GM19193 (cell line): ENCODE data around the gene FGF14.

ENCODE experiments used
- POLR2A ChIP-seq: IDR thresholded peaks from 4 replicates; pipeline ENCODE4 v1.6.1; 2011; ENCODE audit not compliant: insufficient read depth, insufficient read length; ENCODE audit errors: extremely low read depth

FGF14 gene

DNA sequence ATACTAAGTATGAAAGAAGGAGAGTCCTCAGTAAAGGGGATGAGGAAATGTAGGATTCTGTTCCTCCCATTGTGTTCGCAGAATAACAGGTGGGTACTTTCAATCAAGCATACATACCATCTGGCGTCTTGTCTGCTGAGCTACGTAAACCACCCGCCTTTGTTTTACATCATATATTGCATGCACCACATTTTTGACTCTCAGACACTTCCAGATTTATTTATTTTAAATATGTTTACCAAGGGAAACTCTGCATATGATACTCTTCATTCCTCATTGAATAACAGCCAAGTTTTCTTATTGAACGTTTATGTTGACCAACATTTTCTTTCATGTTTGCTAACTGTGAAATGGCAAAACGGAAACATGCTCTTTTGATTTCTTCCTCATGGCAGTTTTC, 174.1 kb downstream of the FGF14 start:
- no peak for TF ChIP-seq POLR2A

DNA sequence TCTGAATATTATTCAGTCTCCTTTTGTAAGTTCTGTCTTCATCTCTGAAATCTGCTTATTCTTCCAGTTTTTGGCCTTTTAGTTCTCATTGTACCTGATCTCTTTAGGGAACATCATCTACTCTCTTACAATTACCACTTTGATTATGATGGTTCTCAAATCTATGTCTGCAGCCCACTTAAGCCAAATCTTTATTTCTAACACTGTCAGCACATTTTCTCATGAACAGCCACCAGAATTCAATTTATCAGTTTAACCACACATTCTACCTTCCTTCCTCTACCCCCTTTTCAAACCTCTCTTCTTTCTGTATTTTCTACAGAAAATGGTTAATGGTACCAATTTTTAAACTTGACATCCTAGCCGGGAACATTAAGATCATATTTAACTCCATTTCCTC, 175.3 kb downstream of the FGF14 start:
- TF ChIP-seq POLR2A, result no peak

DNA sequence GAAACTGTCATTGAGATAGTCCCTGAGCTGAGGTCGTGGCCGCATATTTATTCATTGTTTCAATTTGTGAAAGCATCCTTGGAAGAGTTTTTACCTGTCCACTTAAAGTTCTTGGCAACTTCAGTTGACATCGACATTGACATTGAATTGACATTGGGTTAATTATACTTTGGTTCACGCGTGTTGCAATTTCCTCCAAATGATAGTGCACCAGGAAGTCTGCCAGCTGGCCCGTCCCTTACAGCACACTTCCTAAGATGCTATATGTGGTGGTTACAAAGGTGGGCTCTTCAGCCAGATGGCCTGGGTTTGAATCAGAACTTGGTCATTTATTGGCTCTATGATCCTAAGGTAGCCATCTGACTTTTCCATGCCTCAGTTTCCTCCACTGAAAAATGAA, 176.0 kb downstream of the FGF14 start:
- TF ChIP-seq POLR2A, result no peak

DNA sequence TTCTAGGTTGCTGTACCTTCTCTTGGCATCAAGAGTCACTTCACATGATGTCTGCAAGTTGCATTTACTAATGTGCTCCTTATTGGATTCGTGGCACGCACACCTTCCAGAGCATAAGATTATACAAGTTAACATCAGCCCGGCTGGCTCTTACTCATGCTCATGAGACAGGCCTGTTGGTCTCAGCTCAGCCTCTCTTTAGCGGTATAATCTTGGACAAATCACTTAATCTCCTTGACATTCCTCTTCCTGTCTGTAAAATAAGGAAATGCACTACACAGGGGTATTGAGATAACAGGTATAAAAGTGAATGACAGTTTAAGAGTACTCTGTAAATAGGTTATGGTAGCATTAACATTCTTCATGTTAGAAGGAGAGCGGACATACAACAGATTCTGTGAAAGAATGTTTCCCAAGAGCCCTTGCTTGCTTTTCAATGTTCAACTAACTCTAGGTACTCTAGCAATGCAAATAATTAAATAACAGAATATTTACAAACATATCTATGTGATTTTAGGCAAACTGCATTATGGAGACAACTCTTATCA, 181.1 kb downstream of the FGF14 start:
- no peak for TF ChIP-seq POLR2A

DNA sequence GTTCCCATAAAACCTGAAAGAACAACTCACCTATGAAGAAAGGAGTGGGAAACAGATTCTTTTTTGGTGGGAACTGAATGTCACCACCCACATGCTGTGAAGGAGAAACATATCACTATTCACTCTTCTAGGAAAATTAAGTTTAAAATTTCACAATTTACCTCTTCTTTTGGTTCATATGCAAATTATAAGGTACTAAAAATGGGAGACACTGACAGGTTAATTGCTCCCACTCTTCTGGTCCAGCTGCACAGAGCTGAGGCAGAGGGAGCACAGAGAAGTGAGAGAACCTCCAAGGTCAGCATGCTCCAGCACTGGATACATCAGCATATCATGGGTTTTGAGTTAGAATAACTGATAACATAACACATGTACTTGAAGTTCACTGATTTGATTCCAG, 186.9 kb downstream of the FGF14 start:
- no peak for TF ChIP-seq POLR2A

DNA sequence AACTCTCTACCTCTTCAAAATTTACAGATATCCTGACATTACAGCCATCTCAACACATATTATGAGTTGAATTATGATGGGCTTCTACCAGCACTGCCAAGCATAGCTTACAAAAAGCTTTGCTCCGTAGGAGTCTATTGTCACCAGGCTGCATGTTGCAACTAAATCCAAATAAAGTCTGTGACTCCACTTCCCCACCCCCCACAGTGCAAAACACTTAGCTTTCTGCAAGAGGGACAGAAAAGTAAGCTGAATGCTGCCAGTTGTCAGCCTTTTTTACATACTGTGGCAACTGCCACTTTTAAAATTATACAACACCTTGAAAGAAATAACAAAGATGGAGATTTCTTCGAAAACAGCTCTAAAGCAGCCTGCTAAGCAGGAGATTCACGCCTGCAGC, 189.1 kb downstream of the FGF14 start:
- no peak for TF ChIP-seq POLR2A

DNA sequence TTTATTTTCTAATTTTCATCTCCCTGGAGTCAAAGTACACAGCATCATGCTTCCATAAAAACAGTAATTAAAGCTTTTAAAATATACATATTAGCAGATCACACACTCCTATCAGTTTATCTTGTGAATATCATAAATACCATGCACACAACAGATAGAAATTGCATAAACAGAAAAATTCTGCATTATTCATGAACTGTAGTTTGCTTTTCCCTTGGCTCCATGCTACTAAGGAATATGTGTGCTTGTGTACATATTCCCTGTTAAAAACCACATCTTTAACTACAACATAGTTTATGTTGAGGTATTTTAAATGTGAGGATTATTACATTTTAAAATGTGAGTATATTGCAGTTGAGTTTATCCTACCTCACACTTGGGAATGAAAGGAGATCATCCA, 193.5 kb downstream of the FGF14 start:
- no peak for TF ChIP-seq POLR2A

DNA sequence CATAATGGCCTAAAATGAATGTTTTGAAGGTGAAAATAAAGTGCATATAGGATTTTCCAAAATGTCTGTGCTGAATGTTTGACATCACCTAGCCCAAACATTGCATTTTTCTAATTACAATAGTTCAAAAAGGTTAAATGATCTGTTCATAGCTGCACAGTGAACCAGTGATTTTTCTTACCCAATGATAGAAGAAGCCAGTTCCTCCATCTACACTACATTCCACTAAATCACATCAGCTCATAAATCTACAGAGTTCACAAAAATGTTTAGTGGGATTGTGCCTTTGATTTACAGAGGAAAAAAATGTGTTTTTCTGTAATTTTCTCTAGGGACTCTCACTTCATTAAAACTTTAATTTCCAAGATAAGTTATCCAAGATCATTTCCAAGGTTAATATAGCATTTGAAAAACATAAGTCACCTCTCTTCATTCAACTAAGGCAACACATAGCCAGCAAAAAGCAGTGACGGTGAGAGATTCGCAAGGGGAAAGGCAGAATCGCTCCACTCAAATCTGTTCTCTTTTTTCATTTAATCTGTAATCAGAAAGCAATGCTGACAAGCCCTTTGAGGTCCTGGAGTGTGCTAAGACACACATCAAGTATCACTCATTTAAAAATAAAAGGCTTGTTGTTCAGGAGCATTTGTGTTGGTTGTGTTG, 194.0 kb downstream of the FGF14 start:
- no peak for TF ChIP-seq POLR2A

DNA sequence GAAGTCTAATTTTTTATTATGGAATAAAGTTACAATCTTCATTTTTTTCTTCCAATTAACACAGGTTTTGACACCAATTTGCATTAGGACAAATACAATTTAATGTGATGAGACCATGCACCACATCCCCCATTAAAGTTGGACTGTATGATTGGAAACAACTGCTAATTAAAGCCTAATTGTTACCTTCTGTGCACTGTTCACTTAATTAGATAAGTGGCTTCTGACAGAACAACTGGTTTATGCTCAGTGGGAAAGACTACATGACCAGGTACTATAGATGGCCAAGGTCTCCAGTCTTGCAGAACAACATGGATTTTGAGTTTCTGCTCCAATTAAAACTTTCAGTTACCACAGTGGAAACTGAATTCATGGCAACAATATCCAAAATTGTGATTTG, 198.1 kb downstream of the FGF14 start:
- TF ChIP-seq POLR2A, result no peak

DNA sequence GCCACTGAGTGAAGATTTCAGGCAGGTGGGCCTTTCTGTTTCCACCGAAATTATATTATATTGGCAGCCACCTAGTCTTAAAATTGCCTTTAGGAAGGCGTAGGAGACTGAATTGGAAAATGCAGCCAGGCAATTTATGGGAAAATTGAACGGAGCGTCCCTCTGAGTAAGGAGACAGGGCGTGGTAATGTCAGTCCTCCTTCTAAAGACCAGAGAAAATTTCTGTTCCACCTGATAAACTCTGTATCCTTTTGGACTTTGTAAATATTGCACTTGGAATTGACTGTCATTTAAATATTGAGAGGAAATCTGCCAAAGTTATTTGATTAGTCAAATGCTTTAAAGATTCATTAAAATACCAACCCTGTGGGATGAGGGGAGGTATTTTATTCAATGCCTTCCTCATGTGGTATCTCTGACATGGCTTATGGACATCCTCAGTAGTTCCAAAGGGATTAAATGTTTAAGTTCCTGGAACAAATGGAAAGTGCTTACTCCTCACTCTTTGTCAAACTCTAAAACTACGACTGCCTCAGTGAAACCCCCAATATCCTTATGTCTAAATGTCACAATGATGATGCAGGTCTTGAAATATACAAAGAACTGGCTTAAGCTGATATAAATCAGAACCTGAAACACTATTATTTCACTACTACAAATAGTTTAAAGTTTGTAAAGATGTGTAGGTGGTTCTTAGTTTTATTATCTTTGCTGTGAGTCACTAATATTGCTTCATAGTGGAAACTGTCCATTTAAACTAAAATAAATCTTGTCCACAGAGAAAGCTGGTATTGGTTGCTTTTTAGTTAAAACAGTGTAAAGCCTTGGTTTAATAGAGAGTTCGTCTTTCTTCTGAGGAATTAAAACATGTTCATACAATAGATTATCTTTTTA, 203.2 kb downstream of the FGF14 start:
- no peak for TF ChIP-seq POLR2A

DNA sequence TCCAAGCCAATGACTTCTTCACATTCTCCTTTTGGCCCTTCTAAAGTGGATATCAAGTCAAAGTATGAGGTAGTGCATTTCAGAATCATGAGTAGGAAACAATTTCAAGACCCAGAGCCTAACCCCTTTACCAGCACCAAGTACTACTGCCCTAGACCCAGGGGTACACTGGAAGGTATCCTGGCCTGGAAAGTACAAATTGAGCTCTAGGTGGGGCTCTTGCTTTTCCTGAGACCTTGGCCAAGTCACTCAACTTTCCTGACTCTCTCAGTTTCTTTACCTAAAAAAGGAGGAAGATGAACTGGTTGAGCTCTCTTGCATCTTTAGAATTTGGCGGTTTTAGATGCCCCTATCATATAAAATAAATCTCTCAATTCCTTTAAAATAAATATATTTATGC, 204.7 kb downstream of the FGF14 start:
- no peak for TF ChIP-seq POLR2A

DNA sequence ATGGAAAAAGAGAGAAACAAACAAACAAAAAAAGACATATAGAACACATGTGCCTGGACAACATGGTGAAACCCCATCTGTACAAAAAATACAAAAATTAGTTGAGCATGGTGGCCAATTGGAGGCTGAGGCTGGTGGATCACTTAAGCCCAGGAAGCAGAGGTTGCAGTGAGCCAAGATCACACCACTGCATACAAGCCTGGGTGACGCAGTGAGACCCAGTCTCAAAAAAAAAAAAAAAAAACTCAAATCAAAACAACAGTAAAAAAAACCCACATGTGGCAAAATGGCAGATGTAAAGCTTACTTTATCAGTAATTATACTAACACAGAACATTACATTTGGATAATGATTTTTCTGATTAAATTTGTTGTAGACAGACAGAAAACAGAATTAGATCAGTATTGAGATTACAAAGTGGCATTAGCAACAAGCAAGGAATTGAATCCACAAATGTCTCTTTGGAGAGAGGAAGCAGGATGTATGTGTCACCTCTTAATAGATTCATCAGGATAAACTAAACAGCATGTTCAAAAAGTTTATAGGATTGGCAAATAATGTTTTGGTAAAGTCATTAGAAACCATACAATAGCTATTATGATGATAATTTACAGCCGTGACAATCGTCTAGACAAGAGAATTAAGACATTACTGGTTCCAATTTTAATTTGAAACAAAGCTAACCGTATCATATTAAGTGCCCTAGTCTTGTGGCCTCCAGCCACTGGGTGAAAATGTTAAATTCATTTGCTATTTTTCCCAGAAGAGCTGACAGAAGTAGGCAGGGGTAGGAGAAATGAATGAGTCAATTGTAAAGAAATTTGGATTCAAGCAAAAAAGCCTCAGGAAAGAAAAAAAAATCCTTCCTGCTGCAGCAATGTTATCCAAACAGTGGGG, 206.0 kb downstream of the FGF14 start:
- TF ChIP-seq POLR2A, result no peak

DNA sequence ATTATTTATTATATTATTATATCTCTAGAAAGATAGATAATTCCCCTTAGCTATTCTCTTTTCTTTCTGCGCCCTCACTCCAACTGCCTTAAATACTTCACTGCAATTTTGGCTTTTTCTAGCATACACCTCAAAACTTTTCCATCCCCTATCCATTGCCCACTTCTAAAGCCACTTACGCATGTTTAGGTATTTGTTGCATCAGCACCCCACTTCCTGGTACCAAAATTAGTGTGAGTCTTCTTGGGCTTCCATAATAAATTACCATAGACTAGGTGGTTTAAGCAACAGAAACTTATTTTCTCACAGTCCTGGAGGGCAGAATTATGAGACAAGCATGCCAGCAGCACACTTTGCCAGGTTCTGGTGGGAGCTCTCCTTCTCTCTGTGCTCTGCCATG, 209.0 kb downstream of the FGF14 start:
- no peak for TF ChIP-seq POLR2A

DNA sequence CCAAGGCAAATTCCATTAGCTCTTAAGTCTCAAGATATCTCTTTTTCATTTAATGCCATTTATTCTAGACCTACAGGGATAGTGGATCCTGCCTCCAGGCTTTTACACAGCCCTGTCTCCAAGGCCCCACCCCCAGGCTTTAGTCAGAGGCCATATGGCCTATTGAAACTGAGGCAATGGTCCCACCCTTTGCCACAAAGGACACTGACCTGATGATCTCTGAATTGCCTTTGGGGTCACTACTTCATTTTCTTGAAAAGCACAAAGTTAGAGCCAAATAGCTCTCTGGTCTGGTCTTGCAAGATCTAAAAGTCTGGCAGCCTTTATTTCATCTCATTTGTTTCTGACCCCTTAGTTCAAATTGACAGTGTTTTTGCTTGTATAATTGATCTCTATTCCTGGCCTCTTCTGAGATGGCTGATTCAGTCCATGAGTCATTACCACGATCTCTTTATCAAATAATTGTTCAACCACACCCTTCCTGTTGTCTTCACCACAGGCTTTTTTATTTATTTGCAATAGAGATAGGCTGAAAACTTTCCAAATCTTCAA, 209.8 kb downstream of the FGF14 start:
- no peak for TF ChIP-seq POLR2A

DNA sequence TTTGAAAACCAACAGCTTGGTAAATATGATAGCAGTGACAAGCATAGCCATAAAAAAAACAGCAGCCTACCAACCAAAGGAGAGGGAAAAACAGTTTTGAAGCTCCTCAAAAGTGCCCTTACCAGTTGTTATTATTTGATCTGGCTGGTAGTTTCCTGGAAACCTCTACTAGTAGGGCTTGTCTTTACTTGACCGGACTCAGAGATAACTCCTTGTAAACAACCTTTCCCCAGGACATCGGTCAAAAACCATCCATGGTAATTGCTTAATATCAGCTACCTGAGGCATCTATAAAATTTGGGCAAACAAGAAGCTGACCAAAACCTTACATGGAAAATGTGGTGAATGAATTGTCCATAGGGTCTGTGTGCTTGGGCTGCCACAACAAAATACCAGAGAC, 210.9 kb downstream of the FGF14 start:
- TF ChIP-seq POLR2A, result no peak
